IPS-18a (cell line): ENCODE results near the gene RPL27A.
"Not testable (repeated sequence)": the region's sequence is repeated elsewhere in the genome, so short reads cannot be mapped to it uniquely, and the experiment has no call there.

ENCODE experiments used
- H3K27ac ChIP-seq: one replicate; pipeline ENCODE4 v1.5.1; 2013; ENCODE audit warnings: low read length
- H3K27me3 ChIP-seq: one replicate; pipeline ENCODE4 v1.6.1; 2013; ENCODE audit warnings: mild to moderate bottlenecking, low read length; ENCODE audit not compliant: control insufficient read depth, insufficient read depth
- H3K36me3 ChIP-seq: one replicate; pipeline ENCODE4 v1.6.1; 2013; ENCODE audit warnings: low read depth, low read length; ENCODE audit not compliant: control insufficient read depth
- H3K4me1 ChIP-seq: one replicate; pipeline ENCODE4 v1.6.1; 2013; ENCODE audit warnings: low read depth, low read length; ENCODE audit not compliant: control insufficient read depth
- H3K4me3 ChIP-seq: one replicate; pipeline ENCODE4 v1.5.1; 2013; ENCODE audit warnings: low read length
- H3K9ac ChIP-seq: one replicate; pipeline ENCODE4 v1.6.1; 2013; ENCODE audit warnings: mild to moderate bottlenecking, low read length, moderate library complexity
- H3K9me3 ChIP-seq: one replicate; pipeline ENCODE4 v1.6.1; 2013; ENCODE audit warnings: low read depth, low read length; ENCODE audit not compliant: control insufficient read depth

The RPL27A gene

DNA sequence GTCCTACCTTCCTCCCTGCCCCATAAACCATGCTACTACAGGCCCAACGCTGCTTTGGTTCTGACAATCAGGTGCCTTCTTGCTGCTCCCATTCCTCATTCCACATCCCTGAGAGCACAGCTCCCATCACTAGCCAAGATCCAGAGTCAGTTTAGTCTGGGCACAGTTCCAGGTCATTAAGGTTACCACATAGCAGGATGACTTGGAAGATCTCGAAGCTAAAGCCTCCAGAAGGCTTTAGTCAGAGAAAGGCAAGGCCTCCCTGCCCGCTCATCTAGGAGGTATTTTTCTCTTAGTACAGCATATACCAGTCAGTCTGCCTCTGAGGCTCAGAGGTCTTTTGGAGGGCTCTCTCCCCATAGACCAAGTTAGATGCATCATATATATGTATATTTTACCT is 30.5 kb upstream of the RPL27A start:
- Histone ChIP-seq H3K27ac (no peak overlapping the region), H3K4me3 (no peak overlapping the region), H3K36me3 (no peaks in the 10 kb centered on the region), H3K27me3 (no peaks in the 10 kb centered on the region), H3K9me3 (no peaks in the 10 kb centered on the region), H3K9ac (no peak overlapping the region), H3K4me1 (no peaks in the 10 kb centered on the region)

DNA sequence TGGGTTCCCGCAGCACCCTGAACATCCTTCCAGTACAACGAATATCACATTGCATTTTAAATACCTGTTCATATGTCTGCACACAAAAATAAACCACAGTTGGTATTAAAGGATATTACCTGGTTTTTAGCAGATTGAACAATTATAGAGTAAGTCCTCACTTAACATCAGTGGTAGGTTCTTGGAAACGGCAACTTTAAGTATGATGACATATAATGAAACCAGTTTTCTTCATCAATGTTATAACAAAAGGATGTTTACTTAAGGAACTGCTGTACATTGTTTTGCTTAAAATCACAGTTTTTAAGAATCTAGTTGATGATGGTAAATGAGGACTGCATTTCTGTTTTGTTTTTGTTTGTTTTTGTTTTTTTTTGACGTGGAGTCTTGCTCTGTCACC is 28.1 kb upstream of the RPL27A start:
- Histone ChIP-seq H3K27me3 (no peaks in the 10 kb centered on the region), H3K9ac (no peak overlapping the region), H3K36me3 (no peaks in the 10 kb centered on the region)

DNA sequence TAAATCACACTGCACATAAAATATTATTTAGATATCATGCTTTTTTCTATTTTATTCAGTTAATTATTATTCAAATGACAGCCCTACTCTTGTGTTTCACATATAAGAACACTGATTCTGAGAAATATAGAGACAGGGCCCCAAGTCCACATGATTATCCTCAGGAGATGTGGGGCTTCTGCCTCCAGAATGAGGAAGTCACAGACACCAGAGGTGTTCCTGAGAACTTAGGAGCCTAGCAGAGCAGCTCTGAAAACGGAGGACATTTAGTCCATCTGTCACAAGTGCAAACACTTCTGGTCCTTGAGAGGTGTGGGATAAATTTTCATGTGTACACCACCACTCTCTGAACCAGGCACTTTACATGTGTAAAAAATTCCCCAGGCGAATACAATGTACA is 26.3 kb upstream of the RPL27A start:
- H3K4me3 ChIP-seq: no peak overlapping the region
- H3K9ac ChIP-seq: no peak overlapping the region
- H3K27ac ChIP-seq: no peak overlapping the region
- H3K36me3 ChIP-seq: no peaks in the 10 kb centered on the region
- no peaks in the 10 kb centered on the region for H3K27me3 ChIP-seq
- H3K4me1 ChIP-seq: no peaks in the 10 kb centered on the region
- no peaks in the 10 kb centered on the region for H3K9me3 ChIP-seq

More for the DNA sequence above, 28.1 kb upstream of the RPL27A start:
- no peaks in the 10 kb centered on the region for H3K9me3 ChIP-seq
- H3K4me3 ChIP-seq: no peak overlapping the region
- H3K4me1 ChIP-seq: no peaks in the 10 kb centered on the region
- H3K27ac ChIP-seq: no peak overlapping the region

DNA sequence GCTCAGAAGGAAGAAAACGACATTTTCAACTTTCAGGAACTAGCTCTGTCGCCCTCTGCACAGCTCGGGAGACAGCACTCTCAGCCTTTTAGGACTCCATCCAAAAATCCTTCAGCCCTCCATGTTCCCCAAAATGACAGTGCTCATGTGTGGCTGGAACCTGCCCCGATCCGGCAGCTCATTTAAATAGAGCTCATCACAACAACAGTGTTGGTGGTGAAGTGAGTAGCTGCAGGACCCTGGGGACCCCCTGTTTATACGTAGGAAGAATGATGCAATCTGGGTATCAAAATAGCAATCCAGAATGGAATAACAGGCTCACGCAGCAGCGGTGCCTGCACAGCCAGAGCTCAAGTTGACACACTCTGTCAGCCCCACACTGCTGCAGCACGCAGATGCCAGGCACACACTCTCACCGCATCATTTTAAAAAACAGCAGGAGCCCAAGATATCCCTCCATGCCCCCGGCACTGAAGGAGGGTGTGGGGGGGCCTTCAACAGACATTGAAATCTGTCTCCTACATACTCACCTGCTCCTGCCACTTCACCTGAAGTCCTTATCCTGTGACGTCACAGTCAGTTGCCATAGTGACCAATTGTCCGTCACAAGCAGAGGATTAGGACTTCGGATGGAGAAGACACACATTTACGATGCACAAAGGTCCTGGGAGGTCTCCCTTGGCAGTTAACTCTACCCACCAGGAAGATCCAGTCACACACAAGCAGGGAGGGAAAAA is 24.1 kb upstream of the RPL27A start:
- Histone ChIP-seq H3K4me1 (peaks cover 4% of the 10 kb centered on the region), H3K36me3 (no peaks in the 10 kb centered on the region), H3K9me3 (no peaks in the 10 kb centered on the region), H3K4me3 (no peak overlapping the region), H3K27ac (no peak overlapping the region), H3K27me3 (no peaks in the 10 kb centered on the region), H3K9ac (no peak overlapping the region)

DNA sequence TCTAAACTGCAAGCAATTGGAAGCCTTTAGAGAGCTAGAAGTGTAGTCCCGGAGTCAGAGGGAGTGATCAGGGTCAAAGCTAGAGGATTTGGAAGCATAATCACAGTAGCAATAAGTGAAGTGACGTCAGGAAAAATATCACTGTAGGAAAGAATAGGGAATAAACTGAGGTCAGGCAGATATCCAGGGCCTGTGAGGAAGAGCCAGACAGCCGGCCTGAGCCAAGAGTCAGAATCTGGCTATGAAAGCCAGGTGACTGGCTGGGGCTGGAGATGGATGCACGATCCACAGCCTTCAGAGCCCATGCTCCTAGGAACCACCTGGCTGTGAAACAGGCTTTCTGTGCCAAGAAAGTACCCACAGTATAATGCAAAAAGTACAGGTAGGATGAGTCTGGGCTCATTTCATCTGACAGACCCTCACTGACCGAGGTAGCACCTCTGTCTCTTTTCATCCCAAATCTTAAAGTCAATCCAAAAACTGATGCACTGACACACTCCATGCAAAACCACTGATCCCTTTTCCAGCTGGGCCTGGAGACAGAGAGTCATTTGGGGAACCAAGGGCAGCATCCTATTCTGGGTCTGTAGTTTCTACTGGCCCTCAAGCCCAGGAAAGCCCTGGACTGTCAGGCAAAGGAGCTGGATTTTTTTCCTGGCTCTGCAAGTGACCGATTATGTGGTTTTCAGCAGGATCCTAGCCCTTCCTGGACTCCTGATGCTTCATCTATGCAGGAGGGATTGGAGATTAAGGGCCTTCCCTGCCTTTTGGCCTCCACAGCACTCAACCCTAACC is 21.4 kb upstream of the RPL27A start:
- H3K4me3 ChIP-seq: no peak overlapping the region
- H3K9ac ChIP-seq: no peak overlapping the region
- no peaks in the 10 kb centered on the region for H3K9me3 ChIP-seq
- H3K36me3 ChIP-seq: no peaks in the 10 kb centered on the region
- H3K4me1 ChIP-seq: peaks cover 4% of the 10 kb centered on the region
- H3K27ac ChIP-seq: no peak overlapping the region
- no peaks in the 10 kb centered on the region for H3K27me3 ChIP-seq

DNA sequence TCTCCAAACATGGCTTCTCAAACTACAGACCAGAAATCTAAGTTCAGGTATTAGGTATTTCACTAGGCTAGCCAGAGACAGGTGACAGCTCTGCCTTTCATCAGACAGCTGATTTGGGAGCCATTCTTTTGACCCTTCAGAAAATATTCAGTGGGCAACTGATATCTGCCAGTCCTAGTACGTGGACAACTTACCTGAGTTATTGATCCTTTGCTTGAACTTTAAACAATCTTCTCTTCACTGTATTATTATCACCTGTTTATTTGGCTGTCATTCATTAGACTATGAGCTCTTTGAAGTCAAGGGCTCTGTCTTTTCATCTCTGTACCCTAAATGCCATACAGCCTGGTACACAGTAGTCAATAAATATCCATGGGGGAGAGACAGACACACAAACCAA is 17.4 kb upstream of the RPL27A start:
- Histone ChIP-seq H3K4me3 (no peak overlapping the region), H3K9ac (no peak overlapping the region), H3K27me3 (no peaks in the 10 kb centered on the region), H3K9me3 (no peaks in the 10 kb centered on the region), H3K4me1 (peaks cover 4% of the 10 kb centered on the region), H3K36me3 (no peaks in the 10 kb centered on the region), H3K27ac (no peak overlapping the region)

DNA sequence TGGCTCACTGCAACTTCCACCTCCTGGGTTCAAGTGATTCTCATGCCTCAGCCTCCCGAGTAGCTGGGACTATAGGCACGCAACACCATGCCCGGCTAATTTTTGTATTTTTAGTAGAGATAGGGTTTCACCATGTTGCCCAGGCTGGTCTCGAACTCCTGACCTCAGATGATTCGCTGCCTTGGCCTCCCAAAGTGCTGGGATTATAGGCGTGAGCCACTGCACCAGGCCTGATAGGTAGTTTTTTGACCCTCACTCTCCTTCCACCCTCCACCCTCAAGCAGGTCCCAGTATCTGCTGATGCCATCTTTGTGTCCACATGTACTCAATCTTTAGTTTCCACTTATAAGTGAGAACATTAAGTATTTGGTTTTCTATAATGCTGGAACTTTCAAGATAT is 12.5 kb upstream of the RPL27A start:
- H3K27ac ChIP-seq, H3K9me3 ChIP-seq, H3K4me3 ChIP-seq, H3K36me3 ChIP-seq, H3K27me3 ChIP-seq: not testable (repeated sequence)
- H3K4me1 ChIP-seq: peaks cover 17% of the 10 kb centered on the region
- H3K9ac ChIP-seq: peak overlapping the region; percentile 75

DNA sequence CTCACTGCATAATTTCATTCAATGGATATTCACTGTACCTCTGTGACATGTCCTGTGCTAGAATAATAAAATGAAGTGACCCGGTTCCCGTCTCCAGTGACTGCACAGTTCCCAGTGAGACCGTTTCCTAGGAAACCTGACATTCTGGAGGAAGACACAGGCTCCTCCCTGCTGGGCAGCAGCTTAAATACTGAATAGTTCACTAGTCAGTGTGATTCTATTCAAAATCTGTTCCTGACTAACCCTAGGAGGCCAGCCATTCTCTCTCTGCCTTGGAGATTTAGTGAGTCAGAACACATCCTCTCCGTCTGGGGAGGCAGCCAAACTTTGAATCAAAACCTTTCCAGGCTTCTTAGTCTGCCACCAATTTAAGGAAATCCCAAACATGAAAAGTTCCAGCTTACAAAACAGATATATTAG is 11.4 kb upstream of the RPL27A start:
- peak overlapping the region; percentile 96 for H3K27ac ChIP-seq
- H3K36me3 ChIP-seq: no peaks in the 10 kb centered on the region
- H3K27me3 ChIP-seq: no peaks in the 10 kb centered on the region
- peak overlapping the region; percentile 75 for H3K9ac ChIP-seq
- H3K4me3 ChIP-seq: peak overlapping the region; percentile 43
- H3K4me1 ChIP-seq: peaks cover 19% of the 10 kb centered on the region
- no peaks in the 10 kb centered on the region for H3K9me3 ChIP-seq

DNA sequence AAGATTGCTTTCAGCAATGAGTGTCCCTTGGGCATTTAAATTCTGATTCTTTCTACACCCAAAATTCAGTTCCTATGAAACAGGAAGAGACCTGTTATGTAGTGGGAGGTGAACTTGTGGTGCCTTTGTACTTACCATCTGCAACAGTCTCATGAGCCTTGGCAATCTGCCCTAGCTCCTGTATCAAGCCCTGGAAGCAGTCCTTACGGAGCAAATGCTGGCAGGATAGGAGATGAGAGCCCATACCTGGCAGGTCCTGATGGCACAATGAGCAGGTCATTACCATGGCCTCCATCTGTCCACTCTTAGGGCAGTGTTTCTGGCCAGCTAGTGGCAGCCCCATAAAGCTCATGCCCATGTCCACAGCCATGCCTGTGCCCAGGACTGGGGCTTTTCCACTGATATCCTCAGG is 10.9 kb upstream of the RPL27A start:
- Histone ChIP-seq H3K4me3 (peak overlapping the region; percentile 43), H3K4me1 (peaks cover 23% of the 10 kb centered on the region), H3K9ac (peak overlapping the region; percentile 75), H3K27me3 (no peaks in the 10 kb centered on the region), H3K9me3 (no peaks in the 10 kb centered on the region), H3K27ac (peak overlapping the region; percentile 96), H3K36me3 (no peaks in the 10 kb centered on the region)

DNA sequence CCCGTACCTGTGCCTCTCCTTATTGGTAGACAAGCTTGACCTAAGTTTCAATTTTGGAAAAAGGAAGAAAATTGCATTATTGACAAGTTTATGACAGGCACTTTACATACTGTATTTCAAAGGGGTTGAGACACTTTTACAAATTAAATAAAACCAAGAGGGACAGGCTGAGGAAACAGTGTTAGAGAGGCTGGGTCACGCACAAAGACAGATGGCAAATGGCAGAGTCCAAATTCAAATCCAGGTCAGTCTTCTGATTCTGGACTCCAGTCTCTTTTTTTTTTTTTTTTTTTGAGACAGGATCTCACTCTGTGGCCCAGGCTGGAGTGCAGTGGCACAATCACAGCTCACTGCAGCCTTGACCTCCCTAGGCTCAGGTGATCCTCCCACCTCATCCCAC is 10.2 kb upstream of the RPL27A start:
- Histone ChIP-seq H3K27me3 (no peaks in the 10 kb centered on the region), H3K4me1 (peaks cover 29% of the 10 kb centered on the region), H3K4me3 (no peak overlapping the region), H3K9ac (peak overlapping the region; percentile 75), H3K36me3 (no peaks in the 10 kb centered on the region), H3K27ac (peak overlapping the region; percentile 96), H3K9me3 (no peaks in the 10 kb centered on the region)

DNA sequence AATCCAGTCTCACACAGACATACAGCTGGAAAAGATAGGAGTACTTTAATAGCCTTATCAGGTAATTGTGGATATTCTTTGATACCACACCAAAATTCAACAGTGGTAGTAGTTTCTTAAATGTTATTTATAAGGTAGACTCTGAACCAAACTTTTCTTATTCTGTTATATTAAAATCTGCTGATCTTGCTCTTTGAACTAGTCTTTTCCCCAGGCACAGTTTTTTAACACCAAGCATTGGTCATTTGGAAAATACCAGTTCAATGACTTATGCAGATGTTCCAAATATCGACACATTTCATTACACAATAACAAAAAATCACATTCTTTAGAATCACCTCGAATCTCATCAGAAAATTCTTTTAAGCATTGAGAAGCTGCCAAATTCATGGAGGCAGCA is 7.7 kb upstream of the RPL27A start:
- H3K9ac ChIP-seq: no peak overlapping the region
- no peak overlapping the region for H3K27ac ChIP-seq
- no peaks in the 10 kb centered on the region for H3K27me3 ChIP-seq
- no peaks in the 10 kb centered on the region for H3K36me3 ChIP-seq
- H3K4me3 ChIP-seq: no peak overlapping the region
- peaks cover 29% of the 10 kb centered on the region for H3K4me1 ChIP-seq
- H3K9me3 ChIP-seq: no peaks in the 10 kb centered on the region

DNA sequence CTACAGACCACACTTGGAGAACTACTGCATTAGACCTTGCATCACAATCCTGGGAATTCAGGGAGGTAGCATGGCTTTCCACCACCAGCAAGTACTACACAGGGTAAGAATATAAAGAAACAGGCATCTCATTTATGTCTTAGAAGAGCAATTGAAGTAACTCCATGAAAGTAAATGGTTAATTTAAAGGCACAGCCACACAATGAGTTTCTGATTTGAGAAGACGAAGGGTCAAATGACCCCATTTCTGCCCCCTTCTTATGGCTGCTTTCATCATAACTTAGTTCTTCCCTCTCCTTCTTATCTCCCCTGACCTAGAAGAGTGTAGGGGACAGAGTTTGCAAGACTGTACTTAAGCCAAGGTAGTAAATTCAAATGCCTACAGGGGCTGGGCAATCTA is 6.1 kb upstream of the RPL27A start:
- no peaks in the 10 kb centered on the region for H3K27me3 ChIP-seq
- no peak overlapping the region for H3K4me3 ChIP-seq
- no peak overlapping the region for H3K27ac ChIP-seq
- H3K9me3 ChIP-seq: no peaks in the 10 kb centered on the region
- no peak overlapping the region for H3K9ac ChIP-seq
- H3K4me1 ChIP-seq: peaks cover 22% of the 10 kb centered on the region
- no peaks in the 10 kb centered on the region for H3K36me3 ChIP-seq
